ENCODE data around the gene CSK.

DNA sequence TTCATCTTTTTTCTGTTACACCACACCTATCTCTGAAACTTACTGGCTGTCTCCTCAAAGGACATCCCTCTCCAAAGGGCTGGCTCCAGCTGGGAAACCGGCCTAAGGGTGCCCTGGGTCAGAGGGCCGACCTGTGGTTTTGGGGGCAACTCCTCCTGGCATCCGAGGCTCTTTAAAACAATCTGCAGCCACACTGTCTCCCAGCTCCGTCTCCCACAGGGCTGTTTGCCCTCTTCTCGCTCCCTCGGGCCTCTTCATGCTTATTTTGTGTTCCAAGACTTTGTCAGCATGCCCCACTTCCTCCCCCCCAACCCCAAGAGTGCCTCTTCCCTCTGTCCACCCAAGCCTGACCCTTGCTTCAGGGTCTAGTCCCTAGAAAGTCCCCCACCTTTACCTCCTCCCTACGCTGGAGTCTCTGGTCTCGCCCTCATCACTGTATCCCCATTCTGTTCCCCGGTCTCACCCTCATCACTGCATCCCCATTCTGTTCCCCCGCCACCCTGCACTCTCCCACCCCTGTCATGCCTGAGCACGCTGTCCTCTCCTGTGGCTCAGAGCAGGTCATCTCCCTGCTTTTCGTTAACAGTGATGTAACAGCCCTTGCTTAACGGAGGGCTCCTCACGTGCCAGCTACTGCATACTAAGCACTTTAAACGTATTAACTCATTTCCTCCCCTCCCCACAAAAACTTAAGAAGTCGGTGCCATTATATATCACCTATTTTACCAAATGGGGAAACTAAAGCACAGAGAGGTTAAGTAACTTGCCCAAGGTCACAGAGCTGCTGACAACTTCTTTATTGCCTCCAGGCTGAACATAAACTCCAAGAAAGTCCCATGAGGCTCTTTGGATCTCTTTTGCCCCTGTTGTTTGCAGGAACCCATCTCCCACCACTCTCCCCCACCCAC, 1.1 kb upstream of the CSK start:
- TF ChIP-seq EZH2 (IDR thresholded peaks at IDR 0.05; ENCODE audit: borderline replicate concordance, insufficient read depth, low read depth, low read length, poor library complexity, severe bottlenecking): no peak
- TF ChIP-seq, protein P1, sequence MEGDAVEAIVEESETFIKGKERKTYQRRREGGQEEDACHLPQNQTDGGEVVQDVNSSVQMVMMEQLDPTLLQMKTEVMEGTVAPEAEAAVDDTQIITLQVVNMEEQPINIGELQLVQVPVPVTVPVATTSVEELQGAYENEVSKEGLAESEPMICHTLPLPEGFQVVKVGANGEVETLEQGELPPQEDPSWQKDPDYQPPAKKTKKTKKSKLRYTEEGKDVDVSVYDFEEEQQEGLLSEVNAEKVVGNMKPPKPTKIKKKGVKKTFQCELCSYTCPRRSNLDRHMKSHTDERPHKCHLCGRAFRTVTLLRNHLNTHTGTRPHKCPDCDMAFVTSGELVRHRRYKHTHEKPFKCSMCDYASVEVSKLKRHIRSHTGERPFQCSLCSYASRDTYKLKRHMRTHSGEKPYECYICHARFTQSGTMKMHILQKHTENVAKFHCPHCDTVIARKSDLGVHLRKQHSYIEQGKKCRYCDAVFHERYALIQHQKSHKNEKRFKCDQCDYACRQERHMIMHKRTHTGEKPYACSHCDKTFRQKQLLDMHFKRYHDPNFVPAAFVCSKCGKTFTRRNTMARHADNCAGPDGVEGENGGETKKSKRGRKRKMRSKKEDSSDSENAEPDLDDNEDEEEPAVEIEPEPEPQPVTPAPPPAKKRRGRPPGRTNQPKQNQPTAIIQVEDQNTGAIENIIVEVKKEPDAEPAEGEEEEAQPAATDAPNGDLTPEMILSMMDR (IDR thresholded peaks at IDR 0.05): no peak

Measured in B cell (primary cell).